ENCODE measurements around the gene NPSR1.

Gene NPSR1

GRCh38 chr7:34757570-34758110, 99.6 kb downstream of the NPSR1 start:
- H3K4me1 ChIP-seq (ENCODE audit: control insufficient read depth, low read length): no peaks in the 10 kb centered on the region
- no peaks in the 10 kb centered on the region for H3K27me3 ChIP-seq (ENCODE audit: control insufficient read depth, low read length)

GRCh38 chr7:34758111-34758601, 100.1 kb downstream of the NPSR1 start:
- H3K4me1 ChIP-seq (ENCODE audit: control insufficient read depth, low read length): no peaks in the 10 kb centered on the region
- TF ChIP-seq CTCF (IDR thresholded peaks at IDR 0.05; ENCODE audit: low read depth, low read length, poor library complexity, severe bottlenecking) (no peak), EZH2phosphoT487 (IDR thresholded peaks at IDR 0.05; ENCODE audit: borderline replicate concordance, low read length) (no peak)
- H4K20me1 ChIP-seq (ENCODE audit: control insufficient read depth, insufficient read depth, low read depth, low read length): no peaks in the 10 kb centered on the region
- no peaks in the 10 kb centered on the region for H3K9me2 ChIP-seq (replicated peaks; ENCODE audit: control insufficient read depth, low read length)
- no peak overlapping the region for H3K4me3 ChIP-seq (ENCODE audit: low read length)
- H3K36me3 ChIP-seq (ENCODE audit: control insufficient read depth, low read length): no peaks in the 10 kb centered on the region
- no peaks in the 10 kb centered on the region for H3K9me3 ChIP-seq (ENCODE audit: control insufficient read depth, insufficient read depth, low read length)
- no peak overlapping the region for H3K4me2 ChIP-seq (ENCODE audit: low read length)
- H3F3A ChIP-seq (ENCODE audit: control insufficient read depth, insufficient read depth): no peaks in the 10 kb centered on the region
- H3K27me3 ChIP-seq (ENCODE audit: control insufficient read depth, low read length): no peaks in the 10 kb centered on the region
- no peaks in the 10 kb centered on the region for H3K79me2 ChIP-seq (ENCODE audit: control insufficient read depth, low read length)
- H3K27ac ChIP-seq (ENCODE audit: low read depth, low read length): no peak overlapping the region

More at GRCh38 chr7:34757570-34758110, 99.6 kb downstream of the NPSR1 start:
- no peaks in the 10 kb centered on the region for H3F3A ChIP-seq (ENCODE audit: control insufficient read depth, insufficient read depth)
- H3K27ac ChIP-seq (ENCODE audit: low read depth, low read length): no peak overlapping the region
- no peaks in the 10 kb centered on the region for H3K9me2 ChIP-seq (replicated peaks; ENCODE audit: control insufficient read depth, low read length)
- no peaks in the 10 kb centered on the region for H4K20me1 ChIP-seq (ENCODE audit: control insufficient read depth, insufficient read depth, low read depth, low read length)
- TF ChIP-seq CTCF (IDR thresholded peaks at IDR 0.05; ENCODE audit: low read depth, low read length, poor library complexity, severe bottlenecking): no peak
- TF ChIP-seq EZH2phosphoT487 (IDR thresholded peaks at IDR 0.05; ENCODE audit: borderline replicate concordance, low read length): no peak
- H3K4me2 ChIP-seq (ENCODE audit: low read length): no peak overlapping the region
- H3K36me3 ChIP-seq (ENCODE audit: control insufficient read depth, low read length): no peaks in the 10 kb centered on the region
- no peaks in the 10 kb centered on the region for H3K79me2 ChIP-seq (ENCODE audit: control insufficient read depth, low read length)
- no peak overlapping the region for H3K4me3 ChIP-seq (ENCODE audit: low read length)
- no peaks in the 10 kb centered on the region for H3K9me3 ChIP-seq (ENCODE audit: control insufficient read depth, insufficient read depth, low read length)

- H3K27ac ChIP-seq (ENCODE audit: low read depth, low read length): no peak overlapping the region
- no peaks in the 10 kb centered on the region for H3K4me1 ChIP-seq (ENCODE audit: control insufficient read depth, low read length)
- H3K36me3 ChIP-seq (ENCODE audit: control insufficient read depth, low read length): no peaks in the 10 kb centered on the region
- H3K27me3 ChIP-seq (ENCODE audit: control insufficient read depth, low read length): no peaks in the 10 kb centered on the region
- no peak for TF ChIP-seq EZH2phosphoT487 (IDR thresholded peaks at IDR 0.05; ENCODE audit: borderline replicate concordance, low read length)
- peak; percentile 77 for TF ChIP-seq CTCF (IDR thresholded peaks at IDR 0.05; ENCODE audit: low read depth, low read length, poor library complexity, severe bottlenecking)
- no peaks in the 10 kb centered on the region for H3K79me2 ChIP-seq (ENCODE audit: control insufficient read depth, low read length)
- no peaks in the 10 kb centered on the region for H3K9me2 ChIP-seq (replicated peaks; ENCODE audit: control insufficient read depth, low read length)
- no peaks in the 10 kb centered on the region for H3F3A ChIP-seq (ENCODE audit: control insufficient read depth, insufficient read depth)
- no peak overlapping the region for H3K4me3 ChIP-seq (ENCODE audit: low read length)
- H3K9me3 ChIP-seq (ENCODE audit: control insufficient read depth, insufficient read depth, low read length): no peaks in the 10 kb centered on the region
- no peak overlapping the region for H3K4me2 ChIP-seq (ENCODE audit: low read length)
- H4K20me1 ChIP-seq (ENCODE audit: control insufficient read depth, insufficient read depth, low read depth, low read length): no peaks in the 10 kb centered on the region
These were observed 101.6 kb downstream of the NPSR1 start for GRCh38 chr7:34759477-34760125.

All from DOHH2 (cell line).